Common myeloid progenitor, CD34-positive (primary cell): ENCODE data around the gene NISCH.

ENCODE experiments used
- CTCF ChIA-PET: fragments of 350-600 bp; sonication (Branson Sonifier 250); formaldehyde crosslinking; loops from one replicate; lab custom pipeline; 2021; ENCODE audit warnings: antibody characterized with exemption; lab: Charles Lee
- POLR2A ChIA-PET: fragments of 350-600 bp; sonication (Branson Sonifier 250); formaldehyde crosslinking; loops from one replicate; lab custom pipeline; 2021; ENCODE audit warnings: antibody characterized with exemption; lab: Charles Lee
- DNase-seq, 3 donors: peaks; one replicate each; pipeline versions ENCODE4 v3.0.0 to v3.0.0-alpha.2; 2013
- H3K27ac ChIP-seq, 2 experiments: 1 replicate in 1 of 2; 2 replicates in 1 of 2; pipeline ENCODE4 v1.7.0; 2013; ENCODE audit warnings: inconsistent platforms in 2 of 2, low read length in 2 of 2, mild to moderate bottlenecking in 2 of 2, low read depth in 1 of 2, moderate library complexity in 1 of 2; ENCODE audit not compliant: severe bottlenecking in 2 of 2, insufficient read depth in 1 of 2, poor library complexity in 1 of 2
- H3K27me3 ChIP-seq, 5 experiments: replicated peaks in 2 of 5; 1 replicate in 3 of 5; 2 replicates in 2 of 5; pipeline versions ENCODE4 v1.6.1 to v1.7.0; 2013; ENCODE audit warnings: low read length in 4 of 5, mild to moderate bottlenecking in 2 of 5, moderate library complexity in 2 of 5, inconsistent platforms in 1 of 5; ENCODE audit not compliant: insufficient read depth in 5 of 5, control insufficient read depth in 4 of 5
- H3K36me3 ChIP-seq, 4 experiments: 1 replicate in 2 of 4; 2 replicates in 2 of 4; pipeline versions ENCODE4 v1.6.1 to v1.7.0; 2013; ENCODE audit warnings: low read length in 3 of 4, control low read depth in 1 of 4, mild to moderate bottlenecking in 1 of 4; ENCODE audit not compliant: control insufficient read depth in 4 of 4, insufficient read depth in 4 of 4
- H3K4me1 ChIP-seq, 4 experiments: 1 replicate in 3 of 4; 2 replicates in 1 of 4; pipeline versions ENCODE4 v1.6.1 to v1.7.1; 2013; ENCODE audit warnings: low read length in 3 of 4, mild to moderate bottlenecking in 3 of 4, control low read depth in 1 of 4, inconsistent platforms in 1 of 4, moderate library complexity in 1 of 4; ENCODE audit not compliant: control insufficient read depth in 4 of 4, insufficient read depth in 4 of 4; ENCODE audit errors: control extremely low read depth in 1 of 4
- H3K4me3 ChIP-seq, 7 experiments: 1 replicate in 4 of 7; 2 replicates in 3 of 7; pipeline versions ENCODE4 v1.5.1 to v1.7.0; 2013; ENCODE audit warnings: mild to moderate bottlenecking in 7 of 7, low read length in 6 of 7, moderate library complexity in 6 of 7, inconsistent platforms in 2 of 7, low read depth in 2 of 7, control low read depth in 1 of 7; ENCODE audit not compliant: insufficient read depth in 4 of 7, control insufficient read depth in 1 of 7; ENCODE audit errors: extremely low read depth in 1 of 7
- H3K9me3 ChIP-seq, 5 experiments: 1 replicate in 4 of 5; 2 replicates in 1 of 5; pipeline versions ENCODE4 v1.6.1 to v1.7.1; 2013; ENCODE audit warnings: low read length in 4 of 5, mild to moderate bottlenecking in 2 of 5, inconsistent platforms in 1 of 5, low read depth in 1 of 5, moderate library complexity in 1 of 5; ENCODE audit not compliant: control insufficient read depth in 4 of 5, insufficient read depth in 2 of 5; ENCODE audit errors: control extremely low read depth in 1 of 5
- WGBS: methylation state at CpG from one replicate; pipeline ENCODE4 v1.1.5; 2013; ENCODE audit not compliant: insufficient coverage; 5-methylcytosine and 5-hydroxymethylcytosine counted together

Gene NISCH

GRCh38 chr3:52484680-52485461 lies 29.5 kb downstream of the NISCH start:
- Histone ChIP-seq H3K4me3 (no peak overlapping the region), H3K4me1 (peaks cover 0 to 15% (median 5%) of the 10 kb centered on the region in 4 experiments), H3K27me3 (no peaks in the 10 kb centered on the region), H3K27ac (no peak overlapping the region), H3K36me3 (peaks cover 10 to 92% (median 60%) of the 10 kb centered on the region in 4 experiments), H3K9me3 (no peaks in the 10 kb centered on the region)
- ChIA-PET POLR2A (no interaction called here), CTCF (no interaction called here)
- DNase-seq: no peak
- 91% methylated on average over 7 of the region's 10 CpGs for WGBS

DNA sequence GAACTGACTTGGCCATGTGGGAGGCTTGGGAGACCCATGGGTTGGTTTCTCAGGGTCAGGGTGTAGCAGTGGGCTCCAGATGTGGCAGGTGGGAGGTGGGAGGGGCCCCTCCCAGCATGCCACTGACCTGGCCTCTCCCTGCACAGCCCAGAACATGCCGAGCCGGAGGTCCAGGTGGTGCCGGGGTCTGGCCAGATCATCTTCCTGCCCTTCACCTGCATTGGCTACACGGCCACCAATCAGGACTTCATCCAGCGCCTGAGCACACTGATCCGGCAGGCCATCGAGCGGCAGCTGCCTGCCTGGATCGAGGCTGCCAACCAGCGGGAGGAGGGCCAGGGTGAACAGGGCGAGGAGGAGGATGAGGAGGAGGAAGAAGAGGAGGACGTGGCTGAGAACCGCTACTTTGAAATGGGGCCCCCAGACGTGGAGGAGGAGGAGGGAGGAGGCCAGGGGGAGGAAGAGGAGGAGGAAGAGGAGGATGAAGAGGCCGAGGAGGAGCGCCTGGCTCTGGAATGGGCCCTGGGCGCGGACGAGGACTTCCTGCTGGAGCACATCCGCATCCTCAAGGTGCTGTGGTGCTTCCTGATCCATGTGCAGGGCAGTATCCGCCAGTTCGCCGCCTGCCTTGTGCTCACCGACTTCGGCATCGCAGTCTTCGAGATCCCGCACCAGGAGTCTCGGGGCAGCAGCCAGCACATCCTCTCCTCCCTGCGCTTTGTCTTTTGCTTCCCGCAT lies 31.8 kb downstream of the NISCH start:
- H3K4me1 ChIP-seq: peaks cover 0 to 38% (median 28%) of the 10 kb centered on the region in 4 experiments
- no peaks in the 10 kb centered on the region for H3K27me3 ChIP-seq
- 95% methylated on average over 29 of the region's 31 CpGs for WGBS
- H3K4me3 ChIP-seq: no peak overlapping the region
- CTCF ChIA-PET: interaction anchor here (1.0 to 6.1 kb wide), 4 partner anchors 15 to 62 kb away, joined by 3 to 65 read pairs (median 3); no protein-coding TSS in a partner anchor
- no peak overlapping the region for H3K27ac ChIP-seq
- no peak for DNase-seq
- POLR2A ChIA-PET: no interaction called here
- no peaks in the 10 kb centered on the region for H3K9me3 ChIP-seq
- peaks cover 10 to 83% (median 53%) of the 10 kb centered on the region in 4 experiments for H3K36me3 ChIP-seq

DNA sequence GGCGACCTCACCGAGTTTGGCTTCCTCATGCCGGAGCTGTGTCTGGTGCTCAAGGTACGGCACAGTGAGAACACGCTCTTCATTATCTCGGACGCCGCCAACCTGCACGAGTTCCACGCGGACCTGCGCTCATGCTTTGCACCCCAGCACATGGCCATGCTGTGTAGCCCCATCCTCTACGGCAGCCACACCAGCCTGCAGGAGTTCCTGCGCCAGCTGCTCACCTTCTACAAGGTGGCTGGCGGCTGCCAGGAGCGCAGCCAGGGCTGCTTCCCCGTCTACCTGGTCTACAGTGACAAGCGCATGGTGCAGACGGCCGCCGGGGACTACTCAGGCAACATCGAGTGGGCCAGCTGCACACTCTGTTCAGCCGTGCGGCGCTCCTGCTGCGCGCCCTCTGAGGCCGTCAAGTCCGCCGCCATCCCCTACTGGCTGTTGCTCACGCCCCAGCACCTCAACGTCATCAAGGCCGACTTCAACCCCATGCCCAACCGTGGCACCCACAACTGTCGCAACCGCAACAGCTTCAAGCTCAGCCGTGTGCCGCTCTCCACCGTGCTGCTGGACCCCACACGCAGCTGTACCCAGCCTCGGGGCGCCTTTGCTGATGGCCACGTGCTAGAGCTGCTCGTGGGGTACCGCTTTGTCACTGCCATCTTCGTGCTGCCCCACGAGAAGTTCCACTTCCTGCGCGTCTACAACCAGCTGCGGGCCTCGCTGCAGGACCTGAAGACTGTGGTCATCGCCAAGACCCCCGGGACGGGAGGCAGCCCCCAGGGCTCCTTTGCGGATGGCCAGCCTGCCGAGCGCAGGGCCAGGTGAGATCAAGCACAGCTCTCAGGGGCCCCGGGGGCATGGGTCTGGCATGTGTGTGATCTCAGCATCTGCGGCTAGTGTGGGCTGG lies 32.6 kb downstream of the NISCH start:
- 98% methylated on average over 53 of the region's 59 CpGs for WGBS
- Histone ChIP-seq H3K27me3 (no peaks in the 10 kb centered on the region), H3K4me3 (no peak overlapping the region), H3K9me3 (no peaks in the 10 kb centered on the region), H3K4me1 (peaks cover 0 to 46% (median 29%) of the 10 kb centered on the region in 4 experiments), H3K27ac (no peak overlapping the region), H3K36me3 (peaks cover 13 to 82% (median 52%) of the 10 kb centered on the region in 4 experiments)
- CTCF ChIA-PET: interaction anchor here (1.4 to 6.1 kb wide), 2 partner anchors 11 to 16 kb away, joined by 5 to 65 read pairs; no protein-coding TSS in a partner anchor
- no peak for DNase-seq
- POLR2A ChIA-PET: no interaction called here

DNA sequence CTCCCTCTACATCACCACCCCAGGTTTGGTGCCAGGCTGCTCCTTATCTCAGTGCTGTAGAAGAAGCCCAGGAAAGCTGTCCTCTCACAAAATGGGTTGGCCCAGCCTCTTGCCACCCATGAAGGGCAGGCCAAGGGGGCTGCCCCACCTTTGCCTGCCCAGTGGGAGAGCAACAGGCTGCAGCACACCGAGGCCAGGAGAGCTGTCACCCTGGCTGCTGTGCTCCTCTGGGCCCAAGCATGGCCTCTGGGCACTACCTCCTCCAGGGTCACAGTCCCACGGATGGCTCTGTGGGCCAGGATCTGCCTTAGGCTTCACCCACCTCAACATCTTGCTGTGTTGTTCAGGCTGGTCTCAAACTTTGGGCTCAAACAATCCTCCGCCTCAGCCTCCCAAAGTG lies 33.3 kb downstream of the NISCH start:
- WGBS: 98% methylated on average over 3 of the region's 3 CpGs
- peaks cover 13 to 77% (median 52%) of the 10 kb centered on the region in 4 experiments for H3K36me3 ChIP-seq
- H3K4me1 ChIP-seq: peaks cover 0 to 53% (median 34%) of the 10 kb centered on the region in 4 experiments
- CTCF ChIA-PET: interaction anchor here (0.9 to 6.1 kb wide), 3 partner anchors 9 to 16 kb away, joined by 3 to 65 read pairs (median 5); no protein-coding TSS in a partner anchor
- POLR2A ChIA-PET: no interaction called here
- H3K27ac ChIP-seq: no peak overlapping the region
- no peak for DNase-seq
- no peaks in the 10 kb centered on the region for H3K9me3 ChIP-seq
- no peak overlapping the region for H3K4me3 ChIP-seq
- no peaks in the 10 kb centered on the region for H3K27me3 ChIP-seq

DNA sequence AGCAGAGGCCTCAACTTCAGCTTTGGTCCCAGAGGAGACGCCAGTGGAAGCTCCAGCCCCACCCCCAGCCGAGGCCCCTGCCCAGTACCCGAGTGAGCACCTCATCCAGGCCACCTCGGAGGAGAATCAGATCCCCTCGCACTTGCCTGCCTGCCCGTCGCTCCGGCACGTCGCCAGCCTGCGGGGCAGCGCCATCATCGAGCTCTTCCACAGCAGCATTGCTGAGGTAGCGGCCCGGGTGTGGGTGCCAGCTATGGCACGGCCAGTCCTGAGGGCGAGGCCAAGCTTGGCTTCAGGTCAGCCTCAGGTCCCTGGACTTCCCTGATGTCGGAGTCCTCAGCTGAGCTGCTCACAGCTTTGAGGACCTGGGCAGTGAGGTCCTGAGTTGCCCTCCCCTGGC lies 34.0 kb downstream of the NISCH start:
- H3K36me3 ChIP-seq: peaks cover 13 to 75% (median 51%) of the 10 kb centered on the region in 4 experiments
- peaks cover 0 to 60% (median 41%) of the 10 kb centered on the region in 4 experiments for H3K4me1 ChIP-seq
- H3K4me3 ChIP-seq: no peak overlapping the region
- ChIA-PET CTCF (interaction anchor here (0.7 to 6.1 kb wide), 5 partner anchors 9 to 62 kb away, joined by 3 to 65 read pairs (median 3); no protein-coding TSS in a partner anchor), POLR2A (interaction anchor here (1.7 kb wide), 1 partner anchor 43 kb away, joined by 7 read pairs; no protein-coding TSS in a partner anchor)
- H3K27me3 ChIP-seq: no peaks in the 10 kb centered on the region
- WGBS: 97% methylated on average over 18 of the region's 18 CpGs
- no peak overlapping the region for H3K27ac ChIP-seq
- no peak for DNase-seq
- no peaks in the 10 kb centered on the region for H3K9me3 ChIP-seq
